IMR-90 (cell line): Measurements from ENCODE around the gene ACP1. TPM values are rescaled to one million over a fixed set of nuclear protein-coding genes. Genes with fewer than 3 reads are reported as not detected.

Experiments
- ATAC-seq: fragments of 200-7000 bp; cut with Tn5 transposase; 2 replicates; pipeline ENCODE4 v1.9.1; 2020; ENCODE audit warnings: low read depth, mild to moderate bottlenecking, moderate library complexity
- BruUV-seq: library from RNA; stranded (reverse); fragments of 400-500 nt; replicated peaks from 2 replicates; lab custom pipeline; 2021; lab: Mats Ljungman, UMichigan
- CTCF ChIA-PET: fragments of 300-600 bp; formaldehyde crosslinking; extraction: SDS; loops from one replicate; lab custom pipeline; 2021; ENCODE audit warnings: antibody characterized with exemption; lab: Yijun Ruan, JAX
- POLR2A ChIA-PET: fragments of 300-600 bp; sonication (Branson Sonifier 250); formaldehyde crosslinking; loops from one replicate; lab custom pipeline; 2022; ENCODE audit warnings: antibody characterized with exemption; ENCODE audit not compliant: unreplicated experiment; lab: Charles Lee
- DNase-seq: peaks from one replicate; pipeline ENCODE4 v3.0.0; 2013
- H2AFZ ChIP-seq: replicated peaks from 2 replicates; pipeline ENCODE3; 2013; ENCODE audit warnings: low read length, mild to moderate bottlenecking; ENCODE audit not compliant: poor library complexity
- H2AK5ac ChIP-seq: 2 replicates; pipeline ENCODE4 v1.6.1; 2013; ENCODE audit warnings: low read depth, low read length, inconsistent platforms
- H2AK9ac ChIP-seq: replicated peaks from 2 replicates; pipeline ENCODE3; 2013; ENCODE audit warnings: mild to moderate bottlenecking, low read depth, low read length, moderate library complexity; ENCODE audit not compliant: poor library complexity
- H2BK120ac ChIP-seq: 2 replicates; pipeline ENCODE4 v1.6.1; 2013; ENCODE audit warnings: low read depth, low read length, inconsistent platforms
- H2BK15ac ChIP-seq: 3 replicates; pipeline ENCODE4 v1.6.1; 2013; ENCODE audit warnings: low read depth, low read length, inconsistent platforms
- H2BK20ac ChIP-seq: 2 replicates; pipeline ENCODE4 v1.6.1; 2013; ENCODE audit warnings: low read depth, mild to moderate bottlenecking, inconsistent platforms, low read length, moderate library complexity
- H2BK5ac ChIP-seq: 2 replicates; pipeline ENCODE4 v1.6.1; 2013; ENCODE audit warnings: mild to moderate bottlenecking, low read depth, low read length, inconsistent platforms; ENCODE audit not compliant: poor library complexity, severe bottlenecking
- H3K14ac ChIP-seq: replicated peaks from 2 replicates; pipeline ENCODE4 v1.6.1; 2013; ENCODE audit warnings: low read depth, low read length, inconsistent platforms
- H3K18ac ChIP-seq: 2 replicates; pipeline ENCODE4 v1.6.1; 2013; ENCODE audit warnings: low read depth, low read length, control low read depth
- H3K23ac ChIP-seq: 2 replicates; pipeline ENCODE4 v1.6.1; 2013; ENCODE audit warnings: low read depth, low read length, inconsistent platforms
- H3K27ac ChIP-seq: 2 replicates; pipeline ENCODE4 v1.5.1; 2013; ENCODE audit warnings: mild to moderate bottlenecking, control low read depth, low read length; ENCODE audit not compliant: insufficient read depth
- H3K27me3 ChIP-seq: 2 replicates; pipeline ENCODE4 v1.6.1; 2013; ENCODE audit warnings: low read length; ENCODE audit not compliant: control insufficient read depth, insufficient read depth
- H3K36me3 ChIP-seq: 2 replicates; pipeline ENCODE4 v1.6.1; 2013; ENCODE audit warnings: low read length, mixed read lengths; ENCODE audit not compliant: control insufficient read depth, insufficient read depth
- H3K4ac ChIP-seq: 2 replicates; pipeline ENCODE4 v1.6.1; 2013; ENCODE audit warnings: low read depth, low read length, inconsistent platforms
- H3K4me1 ChIP-seq: 2 replicates; pipeline ENCODE4 v1.6.1; 2013; ENCODE audit warnings: low read length, mixed read lengths; ENCODE audit not compliant: control insufficient read depth, insufficient read depth
- H3K4me2 ChIP-seq: 2 replicates; pipeline ENCODE4 v1.6.1; 2013; ENCODE audit warnings: low read depth, mild to moderate bottlenecking, control low read depth, low read length, moderate library complexity
- H3K4me3 ChIP-seq: 2 replicates; pipeline ENCODE4 v1.5.1; 2013; ENCODE audit warnings: low read depth, mild to moderate bottlenecking, control low read depth, low read length, moderate library complexity; ENCODE audit not compliant: insufficient read depth
- H3K56ac ChIP-seq: 2 replicates; pipeline ENCODE4 v1.6.1; 2013; ENCODE audit warnings: low read length, inconsistent platforms; ENCODE audit not compliant: insufficient read depth; ENCODE audit errors: extremely low read depth
- H3K79me1 ChIP-seq, 2 experiments: 2 replicates each; pipeline ENCODE4 v1.6.1; 2013; ENCODE audit warnings: low read length in 2 of 2, inconsistent platforms in 1 of 2, low read depth in 1 of 2
- H3K9ac ChIP-seq: 2 replicates; pipeline ENCODE4 v1.6.1; 2013; ENCODE audit warnings: low read depth, low read length, control low read depth
- H3K9me1 ChIP-seq: 2 replicates; pipeline ENCODE4 v1.6.1; 2013; ENCODE audit warnings: low read length, inconsistent platforms; ENCODE audit not compliant: insufficient read depth
- H3K9me3 ChIP-seq: 2 replicates; pipeline ENCODE4 v1.6.1; 2013; ENCODE audit warnings: low read length; ENCODE audit not compliant: control insufficient read depth, insufficient read depth
- H4K20me1 ChIP-seq: 2 replicates; pipeline ENCODE4 v1.6.1; 2013; ENCODE audit warnings: low read length, inconsistent platforms; ENCODE audit not compliant: insufficient read depth
- H4K5ac ChIP-seq: 2 replicates; pipeline ENCODE4 v1.6.1; 2013; ENCODE audit warnings: mild to moderate bottlenecking, low read depth, low read length, control low read depth
- H4K8ac ChIP-seq, 2 experiments: 2 replicates each; pipeline ENCODE4 v1.6.1; 2013; ENCODE audit warnings: low read depth in 2 of 2, low read length in 2 of 2, control low read depth in 1 of 2, inconsistent platforms in 1 of 2
- H4K91ac ChIP-seq: 2 replicates; pipeline ENCODE4 v1.6.1; 2013; ENCODE audit warnings: low read depth, low read length, inconsistent platforms; ENCODE audit not compliant: insufficient read depth
- BHLHE40 ChIP-seq: fragments of 150-350 bp; IDR thresholded peaks from 2 replicates; pipeline ENCODE4 v1.6.1; 2016; ENCODE audit warnings: mild to moderate bottlenecking, low read depth, low read length
- CEBPB ChIP-seq: IDR thresholded peaks from 2 replicates; pipeline ENCODE4 v1.6.1; 2012; ENCODE audit warnings: low read depth, low read length, improper control_type of control experiment
- CHD1 ChIP-seq: IDR thresholded peaks from 2 replicates; pipeline ENCODE4 v1.6.1; 2012; ENCODE audit warnings: low read depth, low read length, improper control_type of control experiment
- CTCF ChIP-seq: conservative IDR thresholded peaks from 2 replicates; pipeline ENCODE4 v1.5.1; 2012; ENCODE audit warnings: mild to moderate bottlenecking, low read depth, low read length, improper control_type of control experiment
- ELK1 ChIP-seq: fragments of 150-350 bp; IDR thresholded peaks from 2 replicates; pipeline ENCODE4 v1.6.1; 2016; ENCODE audit warnings: low read depth, mild to moderate bottlenecking, low read length, moderate library complexity, borderline replicate concordance
- FOS ChIP-seq: fragments of 150-350 bp; IDR thresholded peaks from 2 replicates; pipeline ENCODE4 v1.6.1; 2016; ENCODE audit warnings: low read depth, low read length
- MAFK ChIP-seq: IDR thresholded peaks from 2 replicates; pipeline ENCODE4 v1.6.1; 2012; ENCODE audit warnings: low read depth, low read length, improper control_type of control experiment
- MAZ ChIP-seq: IDR thresholded peaks from 2 replicates; pipeline ENCODE4 v1.6.1; 2012; ENCODE audit warnings: low read depth, mild to moderate bottlenecking, low read length, improper control_type of control experiment, moderate library complexity, borderline replicate concordance
- MXI1 ChIP-seq: IDR thresholded peaks from 2 replicates; pipeline ENCODE4 v1.6.1; 2012; ENCODE audit warnings: low read depth, mild to moderate bottlenecking, low read length, moderate library complexity, borderline replicate concordance
- NFE2L2 ChIP-seq: fragments of 150-350 bp; IDR thresholded peaks from 2 replicates; pipeline ENCODE4 v1.6.1; 2016; ENCODE audit warnings: low read depth, mild to moderate bottlenecking, low read length
- POLR2A ChIP-seq: IDR thresholded peaks from 2 replicates; pipeline ENCODE4 v1.6.1; 2012; ENCODE audit warnings: mild to moderate bottlenecking, low read depth, low read length
- RAD21 ChIP-seq: IDR thresholded peaks from 2 replicates; pipeline ENCODE4 v1.6.1; 2012; ENCODE audit warnings: low read length, improper control_type of control experiment
- RCOR1 ChIP-seq: IDR thresholded peaks from 2 replicates; pipeline ENCODE4 v1.6.1; 2012; ENCODE audit warnings: mild to moderate bottlenecking, low read length, improper control_type of control experiment; ENCODE audit not compliant: insufficient replicate concordance
- RFX5 ChIP-seq: IDR thresholded peaks from 2 replicates; pipeline ENCODE4 v1.8.0; 2012; ENCODE audit warnings: low read depth, mild to moderate bottlenecking, low read length, moderate library complexity
- SMC3 ChIP-seq: fragments of 150-350 bp; IDR thresholded peaks from 2 replicates; pipeline ENCODE4 v1.6.1; 2016; ENCODE audit warnings: low read depth, mild to moderate bottlenecking, antibody characterized with exemption, low read length, moderate library complexity
- USF2 ChIP-seq: fragments of 150-350 bp; IDR thresholded peaks from 2 replicates; pipeline ENCODE4 v1.6.1; 2017; ENCODE audit warnings: mild to moderate bottlenecking, antibody characterized with exemption, low read length, low read depth
- WGBS, 2 experiments: methylation state at CpG; one replicate each; pipeline versions ENCODE4 v1.1.5 to v1.1.7; 2013; ENCODE audit warnings: missing lambda C conversion rate in 2 of 2; ENCODE audit not compliant: insufficient read length in 1 of 2; ENCODE audit errors: extremely low coverage in 2 of 2; 5-methylcytosine and 5-hydroxymethylcytosine counted together
- dilution Hi-C: fragments of 300-500 bp; cut with HindIII; formaldehyde crosslinking; loops from one replicate; pipeline ENCODE4 v1.14.3; 2018; ENCODE audit warnings: low sequenced_read_pairs; ENCODE audit not compliant: unreplicated experiment
- in situ Hi-C: fragments of 300-500 bp; cut with MboI; formaldehyde crosslinking; loops from 3 replicates; pipeline ENCODE4 v1.14.3; 2019; ENCODE audit warnings: low sequenced_read_pairs, inconsistent platforms, mixed read lengths
- intact Hi-C: fragments of 100-400 bp; cut with micrococcal nuclease; formaldehyde crosslinking; loops from 2 replicates; pipeline ENCODE4 v1.10.0; 2022
- polyA plus RNA-seq, 3 experiments: library from polyadenylated mRNA; depleted of rRNA; stranded (reverse); fragments of >200 nt; gene quantifications; 2 replicates each; pipeline ENCODE4 v1.2.3, GENCODE V29; 2012; ENCODE audit warnings: low replicate concordance in 1 of 3
- total RNA-seq: library from RNA; depleted of rRNA; stranded (reverse); fragments of >200 nt; gene quantifications from 2 replicates; pipeline ENCODE4 v1.2.3, GENCODE V29; 2012

ACP1 gene
- total and polyA plus RNA-seq, 2 of the 4 experiments (the other 2 are of a cell fraction), result 85.7 to 104 TPM

GRCh38 chr2:253202-253638, 11.5 kb upstream of the ACP1 start:
- CTCF ChIA-PET, result no interaction called here
- dilution Hi-C loops, result no loop called here
- BruUV-seq, result no TSS peak

More at GRCh38 chr2:253202-253638, 11.5 kb upstream of the ACP1 start:
- Histone ChIP-seq H3K14ac (no peak overlapping the region), H4K8ac (no peak overlapping the region), H2BK20ac (no peak overlapping the region), H3K18ac (no peak overlapping the region), H3K27me3 (no peaks in the 10 kb centered on the region), H2BK5ac (no peak overlapping the region), H4K20me1 (no peaks in the 10 kb centered on the region), H2AK5ac (no peak overlapping the region), H3K23ac (no peak overlapping the region), H2BK15ac (no peak overlapping the region), H3K4me3 (no peak overlapping the region), H3K4me1 (no peaks in the 10 kb centered on the region), H4K5ac (no peak overlapping the region), H3K56ac (no peak overlapping the region), H3K36me3 (peaks cover 14% of the 10 kb centered on the region), H3K79me1 (no peaks in the 10 kb centered on the region), H2BK120ac (no peak overlapping the region), H3K4ac (no peak overlapping the region), H2AK9ac (no peak overlapping the region), H3K9me1 (no peaks in the 10 kb centered on the region), H3K9ac (no peak overlapping the region), H3K9me3 (no peaks in the 10 kb centered on the region), H4K91ac (no peak overlapping the region), H2AFZ (no peak overlapping the region), H3K27ac (no peak overlapping the region), H3K4me2 (no peak overlapping the region)
- ATAC-seq, result no peak
- POLR2A ChIA-PET, result no interaction called here
- intact Hi-C loops, result no loop called here
- TF ChIP-seq MXI1 (no peak), FOS (no peak), CTCF (no peak), CHD1 (no peak), RAD21 (no peak), USF2 (no peak), CEBPB (no peak), BHLHE40 (no peak), MAFK (no peak), SMC3 (no peak), MAZ (no peak), NFE2L2 (no peak), ELK1 (no peak), POLR2A (no peak), RCOR1 (no peak), RFX5 (no peak)
- in situ Hi-C loops, result no loop called here
- WGBS, 2 experiments, result no CpG with 5 or more reads among the region's 8 CpGs
- no peak for DNase-seq
